GM13977 (cell line): ENCODE measurements around the gene SELENOS.

Experiments
- DNase-seq: peaks from one replicate; pipeline ENCODE4 v3.0.0; 2012; ENCODE audit warnings: low spot score
- in situ Hi-C: fragments of 300-500 bp; cut with MboI; formaldehyde crosslinking; loops from one replicate; pipeline ENCODE4 v1.12.0; 2022; ENCODE audit warnings: low sequenced_read_pairs, low pct_unique_long_range_greater_than_20kb, mixed read lengths, inconsistent platforms; ENCODE audit not compliant: unreplicated experiment
- TF ChIP-seq, protein P1 (sequence below): IDR thresholded peaks from 2 replicates; pipeline ENCODE4 v1.5.1; 2012; ENCODE audit warnings: mild to moderate bottlenecking, control low read depth; ENCODE audit not compliant: insufficient read depth; ENCODE audit errors: extremely low read depth, missing control alignments

The SELENOS gene

GRCh38 chr15:101232677-101233076 lies 44.6 kb downstream of the SELENOS start:
- in situ Hi-C loops = no loop called here
- DNase-seq = no peak
- TF ChIP-seq, protein P1, sequence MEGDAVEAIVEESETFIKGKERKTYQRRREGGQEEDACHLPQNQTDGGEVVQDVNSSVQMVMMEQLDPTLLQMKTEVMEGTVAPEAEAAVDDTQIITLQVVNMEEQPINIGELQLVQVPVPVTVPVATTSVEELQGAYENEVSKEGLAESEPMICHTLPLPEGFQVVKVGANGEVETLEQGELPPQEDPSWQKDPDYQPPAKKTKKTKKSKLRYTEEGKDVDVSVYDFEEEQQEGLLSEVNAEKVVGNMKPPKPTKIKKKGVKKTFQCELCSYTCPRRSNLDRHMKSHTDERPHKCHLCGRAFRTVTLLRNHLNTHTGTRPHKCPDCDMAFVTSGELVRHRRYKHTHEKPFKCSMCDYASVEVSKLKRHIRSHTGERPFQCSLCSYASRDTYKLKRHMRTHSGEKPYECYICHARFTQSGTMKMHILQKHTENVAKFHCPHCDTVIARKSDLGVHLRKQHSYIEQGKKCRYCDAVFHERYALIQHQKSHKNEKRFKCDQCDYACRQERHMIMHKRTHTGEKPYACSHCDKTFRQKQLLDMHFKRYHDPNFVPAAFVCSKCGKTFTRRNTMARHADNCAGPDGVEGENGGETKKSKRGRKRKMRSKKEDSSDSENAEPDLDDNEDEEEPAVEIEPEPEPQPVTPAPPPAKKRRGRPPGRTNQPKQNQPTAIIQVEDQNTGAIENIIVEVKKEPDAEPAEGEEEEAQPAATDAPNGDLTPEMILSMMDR = no peak

- in situ Hi-C loops = no loop called here
- DNase-seq = no peak
- TF ChIP-seq, protein P1 = no peak
Measured at GRCh38 chr15:101228313-101228712, 49.0 kb downstream of the SELENOS start.

DNA sequence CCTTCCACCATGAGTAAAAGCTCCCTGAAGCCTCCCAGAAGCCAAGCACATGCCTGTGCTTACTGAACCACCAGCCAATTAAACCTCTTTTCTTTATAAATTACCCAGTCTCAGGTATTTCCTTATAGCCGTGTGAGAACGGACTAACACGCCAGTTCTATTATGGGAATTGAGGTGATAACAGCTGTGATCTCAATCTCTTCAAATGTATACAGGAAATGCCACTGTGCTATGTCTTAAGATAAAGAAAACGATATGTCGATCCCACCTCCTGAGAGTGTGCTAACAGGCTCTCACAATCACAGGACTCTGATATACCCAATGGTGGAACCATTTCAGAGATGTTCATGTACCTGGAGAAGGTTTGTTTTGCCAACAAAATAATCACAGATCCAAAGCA lies 51.6 kb downstream of the SELENOS start:
- TF ChIP-seq, protein P1 = no peak
- in situ Hi-C loops = no loop called here
- DNase-seq = no peak
